NCI-H2196 treated with DMSO at 0.1 percent for 48 hours (cell line): ENCODE measurements around the gene ADORA2A.

Experiments
- DNase-seq: peaks from one replicate; lab custom pipeline; 2025; ENCODE audit not compliant: unreplicated experiment; lab: John Stamatoyannopoulos, UW

The ADORA2A gene

GRCh38 chr22:24445481-24446259 is 18.3 kb downstream of the ADORA2A start:
- no peak for DNase-seq

- no peak for DNase-seq
Measured at GRCh38 chr22:24446260-24446611, 18.8 kb downstream of the ADORA2A start.

GRCh38 chr22:24450610-24451009 is 23.2 kb downstream of the ADORA2A start:
- no peak for DNase-seq

- DNase-seq, result no peak
Measured at GRCh38 chr22:24451162-24451561, 23.8 kb downstream of the ADORA2A start.

GRCh38 chr22:24453853-24454252 is 26.5 kb downstream of the ADORA2A start:
- no peak for DNase-seq

- DNase-seq, result no peak
Measured at GRCh38 chr22:24455039-24455438, 27.6 kb downstream of the ADORA2A start.

- DNase-seq, result no peak
Measured at GRCh38 chr22:24455751-24456426, 28.5 kb downstream of the ADORA2A start.

- no peak for DNase-seq
Measured at GRCh38 chr22:24457894-24458420, 30.6 kb downstream of the ADORA2A start.

GRCh38 chr22:24459911-24460310 is 32.5 kb downstream of the ADORA2A start:
- no peak for DNase-seq

- DNase-seq, result no peak
Measured at GRCh38 chr22:24460418-24461089, 33.2 kb downstream of the ADORA2A start.

- no peak for DNase-seq
Measured at GRCh38 chr22:24463071-24463760, 35.8 kb downstream of the ADORA2A start.

GRCh38 chr22:24465566-24465965 is 38.2 kb downstream of the ADORA2A start:
- DNase-seq, result no peak

GRCh38 chr22:24465975-24466374 is 38.6 kb downstream of the ADORA2A start:
- DNase-seq, result no peak

GRCh38 chr22:24466716-24467328 is 39.4 kb downstream of the ADORA2A start:
- no peak for DNase-seq

- DNase-seq, result no peak
Measured at GRCh38 chr22:24467340-24467739, 39.9 kb downstream of the ADORA2A start.

- no peak for DNase-seq
Measured at GRCh38 chr22:24471570-24471969, 44.2 kb downstream of the ADORA2A start.

- no peak for DNase-seq
Measured at GRCh38 chr22:24473284-24473683, 45.9 kb downstream of the ADORA2A start.

- no peak for DNase-seq
Measured at GRCh38 chr22:24474221-24474620, 46.8 kb downstream of the ADORA2A start.

- no peak for DNase-seq
Measured at GRCh38 chr22:24474649-24475255, 47.4 kb downstream of the ADORA2A start.

GRCh38 chr22:24481641-24482040 is 54.2 kb downstream of the ADORA2A start:
- DNase-seq, result no peak
